GM12865 (cell line): ENCODE measurements around the gene HAUS5.
A peak's percentile ranks its signal among the peaks of the same experiment; 100 is the strongest.

Experiments
- DNase-seq: peaks from one replicate; pipeline ENCODE4 v3.0.0; 2010; ENCODE audit warnings: low read depth
- H3K4me3 ChIP-seq: 2 replicates; pipeline ENCODE4 v1.5.1; 2011; ENCODE audit warnings: mild to moderate bottlenecking, low read depth, low read length, control low read depth
- CTCF ChIP-seq: IDR thresholded peaks from 2 replicates; pipeline ENCODE4 v1.5.1; 2011; ENCODE audit warnings: low read length, control low read depth, low read depth, inconsistent platforms; ENCODE audit not compliant: insufficient read depth; ENCODE audit errors: missing control alignments

The HAUS5 gene

GRCh38 chr19:35608251-35608650, 4.3 kb upstream of the HAUS5 start:
- TF ChIP-seq CTCF = no peak
- DNase-seq = peak; percentile 66
- H3K4me3 ChIP-seq = no peak overlapping the region

GRCh38 chr19:35609851-35610353, 2.6 kb upstream of the HAUS5 start:
- peak; percentile 83 for DNase-seq
- 0 out of 2 replicates have a peak overlapping the region, but pooled peaks have one; percentile 6 for H3K4me3 ChIP-seq
- no peak for TF ChIP-seq CTCF

GRCh38 chr19:35612224-35612558, 344 bp upstream of the HAUS5 start:
- DNase-seq = no peak
- no peak for TF ChIP-seq CTCF

GRCh38 chr19:35613574-35613973, 1.0 kb downstream of the HAUS5 start:
- H3K4me3 ChIP-seq = no peak overlapping the region
- TF ChIP-seq CTCF = no peak
- no peak for DNase-seq

More at GRCh38 chr19:35612224-35612558, 344 bp upstream of the HAUS5 start:
- peak overlapping the region; percentile 84; the same call in 1 of the 2 replicates for H3K4me3 ChIP-seq

- no peak overlapping the region for H3K4me3 ChIP-seq
- no peak for TF ChIP-seq CTCF
- no peak for DNase-seq
Observed at GRCh38 chr19:35615036-35615435, 2.5 kb downstream of the HAUS5 start.

GRCh38 chr19:35618857-35619256, 6.3 kb downstream of the HAUS5 start:
- no peak for DNase-seq
- no peak for TF ChIP-seq CTCF
- no peak overlapping the region for H3K4me3 ChIP-seq

- no peak for TF ChIP-seq CTCF
Observed at GRCh38 chr19:35619290-35619923, 6.9 kb downstream of the HAUS5 start.

More at GRCh38 chr19:35619290-35619923, 6.9 kb downstream of the HAUS5 start:
- H3K4me3 ChIP-seq = no peak overlapping the region
- DNase-seq = no peak
